Activated gamma-delta T cell (primary cell): Measurements from ENCODE around the gene EDIL3.

Experiments
- DNase-seq: peaks from one replicate; lab custom pipeline; 2025; lab: John Stamatoyannopoulos, UW
- total RNA-seq, 2 donors: gene quantifications; one replicate each; lab custom pipeline; 2026; lab: John Stamatoyannopoulos, UW

The EDIL3 gene, protein sequence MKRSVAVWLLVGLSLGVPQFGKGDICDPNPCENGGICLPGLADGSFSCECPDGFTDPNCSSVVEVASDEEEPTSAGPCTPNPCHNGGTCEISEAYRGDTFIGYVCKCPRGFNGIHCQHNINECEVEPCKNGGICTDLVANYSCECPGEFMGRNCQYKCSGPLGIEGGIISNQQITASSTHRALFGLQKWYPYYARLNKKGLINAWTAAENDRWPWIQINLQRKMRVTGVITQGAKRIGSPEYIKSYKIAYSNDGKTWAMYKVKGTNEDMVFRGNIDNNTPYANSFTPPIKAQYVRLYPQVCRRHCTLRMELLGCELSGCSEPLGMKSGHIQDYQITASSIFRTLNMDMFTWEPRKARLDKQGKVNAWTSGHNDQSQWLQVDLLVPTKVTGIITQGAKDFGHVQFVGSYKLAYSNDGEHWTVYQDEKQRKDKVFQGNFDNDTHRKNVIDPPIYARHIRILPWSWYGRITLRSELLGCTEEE
- total RNA-seq: 0.05 to 0.48 reads per million in 2 donors

DNA sequence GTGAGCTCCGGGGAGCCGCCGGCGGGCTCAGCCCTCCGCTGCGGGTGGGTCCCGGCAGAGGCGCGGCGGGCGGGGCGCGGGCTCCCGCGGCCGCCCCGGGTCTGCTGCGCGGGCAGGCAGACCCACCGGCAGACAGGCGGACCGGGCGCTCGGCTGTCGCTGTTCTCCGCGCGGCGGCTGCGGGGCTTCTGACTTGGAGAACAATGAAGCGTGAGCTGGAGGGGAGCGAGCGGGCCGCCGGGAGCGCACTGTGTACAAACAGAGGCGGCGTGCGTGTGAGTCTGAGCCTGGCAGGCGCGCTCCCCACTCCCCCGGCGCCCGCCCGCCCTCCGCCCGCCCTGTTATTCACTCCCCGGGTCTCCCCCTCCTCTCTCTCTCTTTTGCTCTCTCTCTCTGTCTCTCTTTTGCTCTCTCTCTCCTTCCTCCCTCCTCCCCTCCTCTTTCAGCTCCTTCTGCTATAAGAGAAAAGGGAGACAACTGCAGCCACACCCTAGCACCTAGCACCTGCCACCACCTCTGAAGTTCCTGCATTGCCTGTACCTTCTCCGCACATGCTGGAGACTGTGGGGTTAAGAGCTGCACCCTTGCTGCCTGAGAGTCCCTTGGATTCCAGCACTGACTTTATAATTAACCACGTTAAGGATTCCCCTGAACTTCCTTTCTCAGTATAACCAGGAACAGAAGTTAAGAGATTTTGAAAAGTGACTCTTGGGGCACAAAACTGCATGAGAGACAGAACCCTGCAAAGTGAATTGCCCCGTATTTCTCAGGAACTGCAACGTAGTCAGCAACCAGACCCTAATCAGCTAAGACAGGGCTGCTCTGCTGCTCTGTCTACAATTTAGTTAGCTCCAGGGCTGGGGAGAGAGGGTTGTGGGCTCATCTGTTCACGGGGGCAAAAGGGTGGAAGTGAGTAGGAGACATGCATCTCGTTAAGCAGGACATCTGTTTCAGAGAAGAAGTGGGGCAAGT lies at the start of gene EDIL3:
Gene EDIL3, minus strand, starts transcription at position 277 of the 972 bp plus-strand sequence. CDS start 506 bp downstream, outside the sequence.
- DNase-seq: no peak

DNA sequence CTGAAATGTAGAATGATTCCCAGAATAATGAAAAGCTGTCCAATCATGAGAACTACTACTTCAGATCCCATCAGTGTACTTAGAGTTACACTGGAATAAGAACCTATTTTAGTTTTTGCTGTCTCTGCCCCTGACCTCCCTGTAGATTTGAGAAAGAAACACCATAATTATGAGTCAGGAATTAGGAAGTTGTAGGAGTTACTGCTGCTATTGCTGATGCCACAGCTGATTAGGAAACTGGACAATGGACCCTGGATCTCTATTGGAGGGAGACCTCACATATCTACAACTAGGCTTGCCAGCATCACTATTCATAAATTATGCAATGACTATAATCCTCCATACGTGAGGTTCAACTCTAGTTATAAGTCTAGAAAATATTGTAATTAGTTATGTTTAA lies 48.8 kb upstream of the EDIL3 start:
- no peak for DNase-seq

DNA sequence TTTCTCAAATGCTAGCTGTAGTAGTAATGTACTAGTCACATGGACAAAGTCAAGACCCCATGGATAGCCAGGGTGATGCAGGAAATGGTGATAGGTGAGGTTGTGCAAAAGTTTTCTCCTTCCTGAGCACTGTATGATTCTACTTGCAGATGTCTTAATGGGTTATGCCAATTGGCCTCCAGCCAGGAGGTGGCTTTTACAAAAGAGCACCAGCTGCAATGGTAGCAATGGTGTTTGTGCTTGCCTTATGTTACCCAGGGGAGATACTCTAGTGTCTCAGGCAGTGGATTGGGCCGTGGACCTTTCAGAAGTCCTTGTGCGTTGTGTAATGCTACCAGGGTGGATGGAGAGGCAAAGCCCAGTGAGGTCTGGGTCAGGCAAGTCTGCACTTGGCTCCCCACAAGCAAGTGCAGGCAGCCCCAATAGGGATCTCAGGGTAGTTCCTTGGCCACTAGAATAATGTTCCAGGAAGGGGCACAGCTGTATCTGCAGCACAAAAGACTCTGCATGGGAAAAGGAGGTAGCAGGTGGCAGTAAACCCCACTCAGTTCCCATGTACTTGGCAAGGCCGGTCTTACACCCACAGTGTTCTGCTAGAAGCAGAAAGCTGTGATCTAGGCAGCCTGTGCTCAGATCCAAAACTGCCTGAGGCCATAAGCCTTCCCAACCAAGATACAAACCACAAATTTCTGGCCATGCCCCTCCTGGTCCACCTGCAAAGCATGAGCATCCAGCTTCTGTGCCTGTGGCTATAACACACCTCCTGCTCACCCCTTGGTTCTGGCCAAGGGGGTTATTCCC lies 46.4 kb upstream of the EDIL3 start:
- DNase-seq: no peak

DNA sequence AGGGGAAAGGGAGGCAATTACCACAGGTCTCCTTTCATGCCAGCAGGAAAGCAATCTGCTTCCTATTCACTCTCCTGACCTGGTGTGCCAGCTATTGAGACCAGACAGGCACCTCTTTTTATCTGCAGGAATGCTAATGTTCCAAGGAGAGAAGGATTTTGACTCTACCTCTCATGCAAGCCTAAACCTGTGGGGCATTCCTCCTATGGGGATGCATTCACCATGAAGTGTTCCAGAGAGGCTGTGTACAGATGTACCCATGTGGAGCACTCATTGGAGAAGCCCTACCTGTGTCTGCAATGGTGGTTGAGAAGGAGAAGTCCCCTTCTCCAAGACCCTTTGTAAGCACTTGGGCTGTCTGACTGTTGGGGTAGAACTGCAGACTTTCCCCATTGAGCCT lies 45.4 kb upstream of the EDIL3 start:
- no peak for DNase-seq

DNA sequence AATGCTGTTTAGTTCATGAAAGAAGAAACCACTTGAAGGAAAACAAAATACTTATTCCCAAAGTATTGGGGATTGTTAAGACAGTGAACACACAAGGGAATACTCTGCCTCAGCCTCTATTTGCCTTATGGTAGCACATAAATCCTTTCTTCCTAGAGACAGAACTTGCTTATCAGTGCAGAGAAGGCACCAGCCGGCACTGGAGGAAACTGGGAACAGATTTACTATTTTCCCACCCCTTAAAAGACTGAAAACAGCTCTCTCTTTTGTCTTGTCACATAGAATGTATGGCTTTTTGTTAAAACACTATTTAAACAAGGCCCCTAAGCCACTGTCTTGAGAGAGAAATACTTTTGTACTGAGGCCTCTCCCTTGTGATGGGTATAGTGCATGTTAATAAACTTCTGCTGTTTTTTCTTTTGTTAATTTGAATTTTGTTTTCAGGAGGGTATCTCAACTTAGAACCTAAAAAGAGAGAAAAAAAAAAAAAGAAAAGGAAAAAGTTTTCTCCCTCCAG lies 40.7 kb upstream of the EDIL3 start:
- DNase-seq: no peak

DNA sequence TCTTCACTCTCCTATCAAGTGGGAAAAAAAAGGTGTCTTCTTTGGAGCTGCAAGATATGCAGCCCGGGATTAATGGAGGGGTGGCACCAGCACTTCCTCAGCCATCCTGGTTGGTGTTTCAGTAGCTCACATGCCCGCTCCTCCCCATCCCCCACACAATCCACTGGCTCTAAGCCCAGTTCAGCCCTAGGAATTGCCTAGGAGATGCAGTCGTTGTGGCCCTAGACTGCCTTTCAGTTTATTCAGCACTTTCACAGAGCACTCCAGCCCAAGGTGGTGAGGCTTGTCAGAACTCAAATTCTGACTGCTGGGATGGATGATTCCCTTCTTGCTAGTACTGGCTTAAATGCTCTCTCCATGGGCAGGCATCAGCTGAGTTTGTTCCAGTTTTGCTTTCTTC lies 35.1 kb upstream of the EDIL3 start:
- no peak for DNase-seq

DNA sequence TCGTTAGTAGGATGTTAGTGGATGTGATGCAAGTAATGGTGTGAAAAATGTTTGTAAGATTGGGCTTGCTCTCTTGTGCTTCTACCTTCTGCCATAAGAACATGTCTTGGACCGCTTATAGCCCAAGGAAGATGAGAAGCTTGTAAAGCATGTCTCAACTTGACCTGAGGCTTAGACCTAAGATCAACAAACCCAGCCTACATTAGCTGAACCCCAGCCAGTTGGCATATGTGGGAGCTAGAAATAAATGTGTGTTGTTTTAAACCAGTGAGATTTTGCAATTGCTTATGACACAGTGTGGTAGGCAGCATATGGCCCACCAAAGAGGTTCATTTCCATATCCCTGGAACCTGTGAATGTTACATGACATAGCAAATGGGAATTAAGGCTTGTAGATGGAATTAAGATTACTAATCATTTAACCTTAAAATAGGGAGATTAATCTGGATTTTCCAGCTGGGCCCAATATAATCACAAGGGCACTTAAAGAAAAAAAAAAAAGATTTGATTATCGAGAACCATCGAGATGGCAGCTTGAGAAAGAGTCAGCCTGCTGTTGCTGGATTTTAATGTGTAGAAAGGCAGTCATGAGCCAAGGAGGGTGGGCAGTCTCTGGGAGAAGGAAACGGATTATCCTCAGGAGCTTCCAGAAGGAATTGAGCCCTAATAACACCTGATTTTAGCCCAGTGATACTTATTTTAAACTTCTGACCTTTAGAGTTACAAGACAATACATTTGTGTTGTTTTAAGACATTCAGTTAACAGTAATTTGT lies 27.3 kb upstream of the EDIL3 start:
- DNase-seq: no peak

DNA sequence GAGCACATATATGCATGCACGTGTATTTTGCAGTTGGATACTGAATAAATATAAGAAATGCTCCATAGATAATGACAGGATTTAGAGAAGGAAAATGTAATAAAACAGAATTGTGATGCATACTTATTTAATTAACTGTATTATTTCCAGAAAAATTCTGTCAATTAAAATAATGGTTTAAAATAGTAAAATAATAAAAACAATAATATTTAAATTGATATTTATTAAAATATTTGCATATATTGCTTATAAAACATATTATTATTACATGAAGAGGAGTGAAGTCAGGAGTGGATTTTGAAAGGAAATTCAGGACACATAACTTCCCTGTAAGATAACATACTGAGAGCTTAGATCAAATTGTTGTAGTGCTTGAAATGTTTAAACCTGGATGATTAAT lies 21.4 kb upstream of the EDIL3 start:
- DNase-seq: no peak

DNA sequence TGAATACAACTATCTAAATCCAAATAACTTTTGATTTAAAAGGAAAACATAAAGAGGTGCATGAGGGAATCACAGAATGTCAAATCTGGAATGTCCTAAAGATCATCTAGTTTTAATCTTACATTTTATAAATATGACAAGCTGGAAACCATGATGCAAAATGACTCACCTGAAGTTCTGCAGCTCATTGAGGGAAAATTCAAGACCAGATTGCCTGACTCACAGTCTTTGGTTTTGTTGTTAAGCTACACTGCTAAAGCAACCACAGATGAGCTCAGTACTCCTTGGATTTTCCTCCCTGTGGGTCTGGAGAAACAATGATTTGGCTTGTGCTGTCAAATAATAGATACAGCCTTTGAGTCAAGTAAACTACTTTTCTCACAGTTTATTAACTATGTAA lies 19.1 kb upstream of the EDIL3 start:
- DNase-seq: no peak

DNA sequence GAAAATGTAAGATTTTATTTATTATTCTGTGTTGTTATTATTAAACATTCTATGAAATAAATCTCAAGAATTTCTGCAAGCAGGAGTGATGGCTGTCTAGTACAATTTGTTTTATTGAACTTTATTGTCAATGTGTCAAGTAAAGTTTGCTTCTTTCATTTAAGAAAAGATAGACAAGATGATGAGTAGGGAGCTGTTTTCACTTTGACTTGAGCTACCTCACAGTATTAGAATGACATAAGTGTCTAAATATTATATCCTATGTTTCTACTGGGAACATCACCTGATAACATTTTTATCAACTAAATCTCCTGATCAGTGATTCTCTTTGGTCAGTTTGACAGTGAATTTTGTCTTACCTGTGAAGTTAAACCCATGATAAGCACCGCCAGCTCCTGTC lies 12.7 kb upstream of the EDIL3 start:
- no peak for DNase-seq

DNA sequence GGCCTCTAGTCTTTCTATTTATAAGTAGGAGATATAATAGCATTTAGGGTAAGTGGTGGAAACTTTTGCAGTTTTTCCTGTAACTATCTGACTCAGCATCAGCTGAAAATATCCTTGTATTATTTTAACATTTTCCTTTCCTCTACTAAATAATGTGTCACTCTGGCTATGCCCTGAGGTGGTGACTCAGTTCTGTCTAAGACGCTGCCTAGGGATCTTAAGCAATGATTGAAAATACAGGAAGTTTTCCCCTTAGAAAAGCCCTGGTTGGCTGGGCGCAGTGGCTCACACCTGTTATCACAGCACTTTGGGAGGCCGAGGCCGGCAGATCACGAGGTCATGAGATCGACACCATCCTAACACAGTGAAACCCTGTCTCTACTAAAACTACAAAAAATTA lies 9.3 kb upstream of the EDIL3 start:
- no peak for DNase-seq

DNA sequence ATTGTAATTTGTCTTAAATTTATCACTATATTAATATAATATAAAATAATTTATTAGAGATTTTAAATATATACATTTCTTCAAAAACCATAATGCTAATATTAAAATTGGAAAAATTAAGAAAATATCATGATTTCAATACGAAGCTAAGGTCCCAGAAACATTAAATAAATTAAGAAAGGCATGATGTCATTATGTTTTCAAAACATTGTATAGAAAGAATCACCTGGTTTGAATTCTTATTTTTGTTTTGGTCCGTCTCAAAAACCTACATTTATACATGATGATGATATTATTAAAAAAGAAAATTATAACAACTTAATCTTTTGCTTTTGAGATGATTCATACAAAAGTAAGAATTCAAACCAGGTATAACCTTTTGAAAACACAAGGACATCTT lies 8.2 kb upstream of the EDIL3 start:
- no peak for DNase-seq

DNA sequence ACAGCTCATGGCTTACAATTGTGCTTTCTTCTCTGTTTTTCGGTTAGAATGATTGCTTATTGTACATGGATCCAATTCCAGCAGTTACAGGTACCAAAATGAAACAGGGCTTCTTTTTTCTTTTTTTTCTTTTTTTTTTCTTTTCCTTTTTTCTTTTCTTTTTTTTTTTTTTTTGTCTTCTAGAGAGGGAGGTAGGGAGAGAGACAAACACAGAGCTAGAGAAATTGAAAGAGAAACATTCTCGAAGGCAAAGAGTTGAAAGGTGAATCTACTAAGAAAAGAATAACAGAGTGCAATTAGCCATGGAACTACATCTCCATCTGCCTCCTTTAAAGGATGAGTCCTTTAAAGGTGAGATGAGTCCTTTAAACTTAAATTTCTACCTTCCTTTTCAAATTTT lies 1.0 kb upstream of the EDIL3 start:
- no peak for DNase-seq

DNA sequence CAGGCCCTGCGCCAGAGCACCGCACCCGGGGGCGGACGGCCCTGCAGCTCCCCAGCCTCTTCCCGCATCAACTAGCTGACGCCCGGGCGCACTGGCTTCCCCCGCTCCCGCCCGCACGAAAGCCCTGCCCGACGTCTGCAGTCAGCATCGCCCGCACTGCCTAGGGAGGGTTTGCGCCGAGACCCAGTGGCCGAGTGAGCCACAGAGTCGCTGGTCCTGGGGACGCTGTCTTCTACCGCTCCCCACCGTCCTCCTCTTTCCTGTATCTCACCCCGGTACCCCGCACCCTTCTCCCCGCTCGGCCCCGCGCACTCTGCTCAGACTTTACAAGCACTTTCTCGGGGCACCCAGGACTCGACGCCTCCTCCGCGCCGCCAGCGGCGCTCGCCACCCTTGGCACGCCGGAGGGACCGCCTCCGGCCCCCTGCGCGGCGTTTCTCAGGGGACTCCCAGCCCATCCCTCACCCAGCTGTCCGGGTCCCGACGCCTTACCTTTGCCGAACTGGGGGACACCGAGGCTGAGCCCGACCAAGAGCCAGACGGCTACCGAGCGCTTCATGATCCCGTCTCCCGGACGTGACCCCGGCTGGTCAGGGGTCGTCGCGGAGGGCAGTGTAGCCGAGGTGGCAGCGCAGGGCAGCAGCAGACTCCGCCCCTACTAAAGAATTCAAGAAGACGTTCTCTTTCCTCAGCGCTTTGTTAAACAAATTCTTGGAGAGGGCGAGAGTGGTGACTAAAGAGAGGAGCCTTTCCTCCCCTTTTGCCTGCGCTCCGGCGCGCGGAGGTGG lies 670 bp downstream of the EDIL3 start:
- no peak for DNase-seq

DNA sequence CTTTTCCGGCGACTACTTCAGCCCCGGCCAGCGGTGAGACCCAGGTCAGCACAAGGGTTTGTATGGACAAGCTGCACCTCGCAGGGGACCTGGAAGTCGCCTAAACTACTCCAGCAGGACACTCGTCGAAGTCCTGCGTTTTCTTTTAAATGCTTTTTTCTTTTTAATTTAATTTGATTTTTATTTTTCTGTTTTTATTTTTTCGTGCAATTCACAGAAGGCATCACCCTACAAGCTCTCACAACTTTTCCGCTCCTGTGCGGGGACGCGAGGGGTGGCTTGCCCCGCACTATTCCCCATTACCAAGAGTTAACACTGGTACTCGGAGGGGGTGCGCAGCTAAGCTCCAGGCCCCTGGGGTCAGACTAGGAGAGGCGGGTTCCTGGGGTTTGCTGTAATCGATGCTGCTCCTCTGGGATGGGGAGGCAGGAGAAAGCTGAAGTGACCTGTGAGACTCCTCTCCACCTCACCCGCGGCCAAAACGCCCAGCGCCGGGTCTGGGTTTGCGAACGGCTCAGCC lies 1.3 kb downstream of the EDIL3 start:
- no peak for DNase-seq

DNA sequence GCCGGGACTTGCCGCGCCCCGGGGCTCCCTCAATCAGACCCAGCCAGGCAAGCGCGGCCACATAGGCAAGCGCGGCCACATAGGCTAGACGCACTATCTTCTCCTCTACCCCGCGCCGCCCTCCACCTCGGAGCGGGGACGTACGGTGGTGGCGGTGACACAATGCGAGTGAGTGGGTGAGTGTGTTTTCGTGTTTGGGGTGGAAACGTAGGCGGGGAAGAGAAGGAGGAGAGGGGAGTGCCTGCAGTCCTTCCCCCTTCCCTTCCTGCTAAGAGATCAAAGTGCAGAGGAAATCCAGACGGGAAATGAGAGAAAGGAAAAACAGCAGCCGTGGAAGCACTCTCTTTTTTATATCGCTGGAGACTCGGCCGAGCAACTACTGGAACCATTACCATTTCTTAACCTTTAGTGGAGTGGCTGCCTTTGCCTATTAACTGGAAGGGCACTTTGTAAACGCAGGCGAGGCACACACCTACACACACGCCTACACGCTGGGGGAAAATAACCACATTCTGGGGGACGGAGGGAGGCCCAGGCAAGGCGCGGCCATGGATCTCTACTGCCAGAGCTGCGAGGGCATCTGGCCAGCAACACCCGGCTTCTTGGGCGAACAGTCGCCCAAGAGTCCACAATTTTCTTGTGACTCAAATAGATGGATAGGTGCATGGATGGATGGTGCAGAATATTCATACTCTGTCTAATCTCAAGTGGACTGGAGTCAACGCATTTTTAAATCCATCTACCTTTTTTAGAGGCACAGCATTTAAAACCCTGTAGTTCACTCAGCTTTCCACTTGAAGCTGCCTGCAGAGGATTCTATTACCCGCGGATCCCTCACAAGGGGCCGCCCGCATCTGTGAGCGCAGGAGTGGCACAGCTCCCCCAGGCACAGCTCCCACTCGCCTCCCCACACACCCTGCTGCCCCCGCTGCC lies 2.1 kb downstream of the EDIL3 start:
- no peak for DNase-seq

DNA sequence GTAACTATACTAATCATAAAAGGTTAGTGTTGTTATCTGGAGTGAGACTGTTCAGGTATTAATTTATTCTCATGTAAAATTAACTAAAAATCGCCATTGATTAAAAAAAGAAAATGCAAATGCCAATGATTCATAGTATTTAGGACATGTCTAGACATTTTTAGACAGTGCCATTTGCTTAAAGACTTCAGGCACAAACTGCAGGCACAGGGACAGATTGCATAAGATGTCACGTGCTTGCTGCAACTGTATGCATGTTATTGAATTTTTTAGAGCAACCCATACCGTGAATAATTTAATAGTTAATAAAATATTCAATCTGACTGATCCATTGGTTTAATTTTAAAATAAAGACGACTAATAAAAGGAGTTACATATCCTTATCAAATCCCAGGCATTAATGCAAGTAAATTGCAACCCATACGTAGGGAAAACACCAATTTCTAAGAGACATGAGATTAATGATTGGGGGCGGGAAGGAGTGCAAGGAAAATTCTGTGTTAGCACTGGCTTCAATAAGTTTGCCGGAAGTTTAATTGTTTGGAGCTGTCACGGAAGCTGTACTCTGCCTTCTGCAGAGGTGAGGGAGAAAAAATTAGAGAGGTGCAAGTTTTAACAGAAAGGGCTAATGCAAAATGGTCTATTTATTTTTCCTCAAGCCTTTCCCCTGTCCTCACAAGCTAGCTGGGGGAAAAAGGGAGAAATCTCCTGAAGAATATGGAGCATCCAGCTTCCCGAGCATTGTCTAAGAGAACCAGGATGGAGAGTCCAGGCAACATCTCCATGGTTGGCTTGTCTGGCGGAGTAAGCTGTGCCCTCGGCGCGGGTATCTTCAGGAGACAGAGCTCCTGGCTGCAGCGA lies 2.9 kb downstream of the EDIL3 start:
- no peak for DNase-seq

DNA sequence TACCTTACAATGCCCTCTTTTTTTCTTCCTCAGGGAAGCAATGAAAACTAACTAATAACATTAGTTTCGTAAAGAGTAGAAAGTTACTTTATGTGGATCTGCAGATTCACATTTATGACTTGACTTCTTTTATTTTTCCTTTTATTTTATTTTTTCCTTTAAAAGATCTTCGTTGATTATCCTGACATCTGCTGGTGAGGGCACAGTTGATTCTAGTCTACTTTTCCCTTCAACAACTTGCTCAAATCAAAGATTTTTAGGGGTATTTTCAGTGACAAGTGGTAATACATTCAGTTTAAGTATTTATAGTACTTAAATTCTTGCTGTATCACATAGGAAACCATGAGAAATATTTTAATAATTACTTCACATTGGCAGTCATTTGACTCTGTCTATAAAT lies 4.9 kb downstream of the EDIL3 start:
- no peak for DNase-seq
